NT2/D1 (cell line): ENCODE results near the gene BEAN1.

Source experiments
- YY1 ChIP-seq: IDR thresholded peaks from 2 replicates; pipeline ENCODE4 v1.6.1; 2011; ENCODE audit not compliant: insufficient read length, insufficient read depth
- ZNF274 ChIP-seq: IDR thresholded peaks from 2 replicates; pipeline ENCODE4 v1.6.1; 2011; ENCODE audit warnings: mild to moderate bottlenecking, low read depth, low read length

DNA sequence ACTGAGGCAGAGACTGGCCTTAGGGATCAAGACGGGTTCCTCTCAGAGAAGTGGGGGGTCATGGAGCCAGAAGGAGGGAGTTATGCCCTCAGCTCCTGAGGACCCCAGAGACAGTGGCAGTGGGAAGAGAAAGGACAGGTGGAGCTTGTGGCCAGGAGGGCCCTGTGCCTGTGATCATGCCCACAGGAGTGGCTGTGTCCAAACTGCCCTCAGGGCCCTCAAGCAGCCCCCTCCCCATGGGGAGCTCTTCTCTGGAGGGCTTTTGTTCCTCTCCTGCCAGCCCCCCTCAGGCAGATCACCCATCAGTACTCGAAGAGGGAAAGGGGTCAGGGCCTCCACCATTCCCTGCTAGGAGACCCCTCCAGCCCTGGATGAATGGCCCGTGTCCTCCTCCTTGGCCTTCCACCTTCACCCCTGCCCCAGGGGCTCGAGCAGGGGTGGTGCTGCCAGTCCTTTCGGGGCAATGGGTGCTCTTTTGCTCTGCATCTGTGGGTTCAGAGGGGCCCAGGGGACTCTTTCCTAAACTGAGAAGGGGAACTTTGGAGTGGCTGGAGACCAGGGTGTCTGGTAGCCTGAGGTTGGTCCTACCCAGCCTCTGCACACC lies 52.7 kb downstream of the BEAN1 start:
- no peak for TF ChIP-seq ZNF274
- no peak for TF ChIP-seq YY1
